Measurements from ENCODE around the gene GOLGA8N. TPM values are rescaled to one million over a fixed set of nuclear protein-coding genes. Genes with fewer than 3 reads are reported as not detected.

The GOLGA8N gene
- total and polyA plus RNA-seq, 2 donors (not counting 3 experiments of a cell fraction or from before 2014, with no cell fraction given), result 1.6 to 4.5 TPM

- TF ChIP-seq POLR2A (IDR thresholded peaks at IDR 0.05; ENCODE audit: low read depth, low read length) (no peak), POLR2AphosphoS5 (IDR thresholded peaks at IDR 0.05; ENCODE audit: insufficient read depth, low read depth, low read length) (no peak), CTCF (IDR thresholded peaks at IDR 0.05; ENCODE audit: extremely low read depth in 1 of 2, insufficient read depth in 1 of 2, low read depth in 1 of 2, low read length in 2 of 2) (no peak), MYC (IDR thresholded peaks at IDR 0.05; ENCODE audit: low read depth, low read length) (no peak), MAX (IDR thresholded peaks at IDR 0.05; ENCODE audit: insufficient read depth, insufficient read length) (no peak), JUN (IDR thresholded peaks at IDR 0.05; ENCODE audit: borderline replicate concordance, insufficient read depth, insufficient read length, low read depth) (no peak), GATA2 (IDR thresholded peaks at IDR 0.05; ENCODE audit: insufficient read depth, insufficient read length, low read depth, low read length) (no peak), EZH2 (IDR thresholded peaks at IDR 0.05; ENCODE audit: borderline replicate concordance, low read depth, low read length, severe bottlenecking) (no peak), FOS (IDR thresholded peaks at IDR 0.05; ENCODE audit: borderline replicate concordance, insufficient read depth, low read length) (no peak)
- Histone ChIP-seq H3K9me1 (replicated peaks; ENCODE audit: control insufficient read depth, extremely low read depth, insufficient read depth, low read length) (no peaks in the 10 kb centered on the region), H3K9ac (replicated peaks; ENCODE audit: extremely low read depth, insufficient read depth, low read length) (no peak overlapping the region), H3K27ac (ENCODE audit: insufficient read depth, low read depth, low read length) (no peak overlapping the region), H2AFZ (ENCODE audit: low read depth, low read length) (no peak overlapping the region), H4K20me1 (replicated peaks; ENCODE audit: control insufficient read depth, extremely low read depth, insufficient read depth, low read length) (no peaks in the 10 kb centered on the region), H3K4me3 (replicated peaks in 1 of 3; ENCODE audit: insufficient read depth in 1 of 3, low read depth in 1 of 3, low read length in 3 of 3) (no peak overlapping the region), H3K9me3 (replicated peaks; ENCODE audit: control insufficient read depth, insufficient read depth, low read length) (no peaks in the 10 kb centered on the region), H3K4me1 (ENCODE audit: control insufficient read depth, extremely low read depth, insufficient read depth, low read length) (peaks cover 9% of the 10 kb centered on the region), H3K36me3 (ENCODE audit: control insufficient read depth in 2 of 2, extremely low read depth in 1 of 2, insufficient read depth in 2 of 2, low read length in 2 of 2) (no peaks in the 10 kb centered on the region), H3K79me2 (ENCODE audit: control insufficient read depth, insufficient read depth, low read length) (no peaks in the 10 kb centered on the region), H3K4me2 (ENCODE audit: insufficient read depth, low read length) (no peak overlapping the region), H3K27me3 (ENCODE audit: control insufficient read depth in 2 of 2, insufficient read depth in 2 of 2, low read length in 2 of 2) (no peaks in the 10 kb centered on the region)
- no TSS peak for BruUV-seq (replicated peaks)
- DNase-seq (ENCODE audit: low read depth, low spot score) (no peak), FAIRE-seq (no peak)
- intact Hi-C loops (cut with micrococcal nuclease) (no loop called here), dilution Hi-C loops (cut with MboI; ENCODE audit: extremely low pct_ligation_motif_present, low sequenced_read_pairs) (no loop called here)
- ChIA-PET POLR2A (no interaction called here), CTCF (interaction anchor here (1.0 kb wide), 1 partner anchor 10 kb away, joined by 6 read pairs; no protein-coding TSS in a partner anchor)
These were observed 58.9 kb downstream of the GOLGA8N start for GRCh38 chr15:32652178-32652577.
